Transverse colon (tissue), 4 donors: ENCODE measurements around the gene SORCS3. TPM values are rescaled to one million over a fixed set of nuclear protein-coding genes. Genes with fewer than 3 reads are reported as not detected.

Experiments
- DNase-seq: peaks from one replicate; pipeline ENCODE4 v3.0.0-alpha.2; 2019
- H3K27ac ChIP-seq, 4 donors: fragments of 200-600 bp; sonication (generic); 2 replicates each; pipeline ENCODE4 v1.5.1; 2016 to 2018; ENCODE audit warnings: inconsistent platforms in 4 of 4
- H3K27me3 ChIP-seq: fragments of 200-600 bp; sonication (generic); 2 replicates; pipeline ENCODE4 v1.5.1; 2017; ENCODE audit warnings: inconsistent platforms
- H3K36me3 ChIP-seq, 4 donors: fragments of 200-600 bp; sonication (generic); 2 replicates each; pipeline ENCODE4 v1.5.1; 2017 to 2019; ENCODE audit warnings: inconsistent platforms in 4 of 4
- H3K4me1 ChIP-seq, 4 donors: fragments of 200-600 bp; sonication (generic); 2 replicates each; pipeline ENCODE4 v1.5.1; 2017 to 2020; ENCODE audit warnings: inconsistent platforms in 4 of 4
- H3K4me3 ChIP-seq, 4 donors: fragments of 200-600 bp; sonication (generic); 1 replicate in 1 of 4; 2 replicates in 3 of 4; pipeline versions ENCODE4 v1.5.1 to v1.6.1; 2017 to 2019; ENCODE audit warnings: inconsistent platforms in 4 of 4
- H3K9me3 ChIP-seq, 2 donors: fragments of 200-600 bp; sonication (generic); 2 replicates each; pipeline ENCODE4 v1.5.1; 2017 to 2019; ENCODE audit warnings: inconsistent platforms in 2 of 2
- EP300 ChIP-seq: sonication (generic); formaldehyde crosslinking; IDR thresholded peaks from one replicate; pipeline ENCODE4 v1.6.1; 2017; ENCODE audit warnings: antibody characterized with exemption, low read depth
- POLR2A ChIP-seq: fragments of 450-650 bp; IDR thresholded peaks from one replicate; pipeline ENCODE4 v1.6.1; 2016; ENCODE audit warnings: antibody characterized with exemption, mild to moderate bottlenecking, moderate library complexity
- POLR2AphosphoS5 ChIP-seq, 3 donors: sonication (generic); formaldehyde crosslinking; IDR thresholded peaks; one replicate each; pipeline ENCODE4 v1.6.1; 2016; ENCODE audit warnings: antibody characterized with exemption in 3 of 3
- WGBS, 2 donors: methylation state at CpG; one replicate each; pipeline ENCODE4 v1.1.5; 2018; ENCODE audit warnings: low coverage in 1 of 2; 5-methylcytosine and 5-hydroxymethylcytosine counted together
- in situ Hi-C, 4 donors: fragments of 200-750 bp; cut with MboI; loops; one replicate each; pipeline versions ENCODE4 v1.15.0 to v1.15.1; 2017; ENCODE audit warnings: low sequenced_read_pairs in 3 of 4, low pct_ligation_motif_present in 1 of 4, low pct_unique_long_range_greater_than_20kb in 1 of 4
- intact Hi-C: fragments of 100-400 bp; cut with DNase I; formaldehyde crosslinking; loops from one replicate; pipeline ENCODE4 v1.15.1; 2023; ENCODE audit warnings: low total_unique reads
- total RNA-seq, 4 donors: library from RNA; depleted of rRNA; stranded (reverse); fragments of >200 nt; gene quantifications; one replicate each; pipeline ENCODE4 v1.1.0, GENCODE V29; 2016
- TF ChIP-seq, protein P1 (sequence below), 5 experiments: fragments of 200-600 bp in 3 of 5; fragments of 450-650 bp in 2 of 5; sonication (generic) in 3 of 5; IDR thresholded peaks; 1 replicate in 2 of 5; 2 replicates in 3 of 5; pipeline ENCODE4 v1.5.1; 2016 to 2017; ENCODE audit warnings: antibody characterized with exemption in 5 of 5, inconsistent platforms in 3 of 5, mild to moderate bottlenecking in 2 of 5, moderate library complexity in 1 of 5

The SORCS3 gene
- total RNA-seq, 4 donors from 2014 or later, result 0.14 to 0.32 TPM; not detected in 2

DNA sequence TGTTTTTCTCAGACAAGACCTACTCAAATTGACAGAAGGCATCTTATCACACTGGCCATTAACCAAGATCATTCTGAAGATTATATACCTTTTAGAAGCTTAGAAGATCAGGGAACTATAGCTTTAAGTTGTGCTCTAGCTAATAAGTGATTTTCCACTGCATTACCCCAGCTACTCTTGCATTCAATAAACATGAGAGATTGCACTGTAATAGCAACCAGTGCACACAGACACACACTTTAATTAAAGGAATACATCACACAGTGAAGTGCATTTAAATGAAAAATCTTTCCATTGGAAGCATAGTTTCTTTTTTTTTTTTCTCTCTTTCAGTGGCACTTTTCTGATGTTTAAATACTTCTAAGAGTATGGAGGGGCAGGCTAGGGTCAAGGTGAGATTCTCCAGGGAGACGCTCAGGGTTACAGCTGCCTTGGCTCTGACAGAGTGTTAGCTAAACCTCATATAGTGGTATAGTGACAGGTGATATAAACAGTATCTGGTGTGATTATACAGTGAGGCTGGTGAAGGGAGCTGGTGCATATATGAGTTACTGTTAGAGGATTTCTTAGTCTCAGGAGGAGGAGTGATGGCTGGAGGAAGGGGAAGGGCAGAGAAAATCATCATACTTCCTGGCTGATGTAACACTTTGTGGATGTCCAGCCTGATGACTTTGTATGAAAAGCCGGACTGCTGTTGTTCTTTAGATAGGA is 369.5 kb downstream of the SORCS3 start:
- no peak for DNase-seq
- TF ChIP-seq EP300, result no peak
- no peak for TF ChIP-seq POLR2AphosphoS5 (IDR thresholded peaks at IDR 0.05)
- no peak for TF ChIP-seq POLR2A
- TF ChIP-seq, protein P1, sequence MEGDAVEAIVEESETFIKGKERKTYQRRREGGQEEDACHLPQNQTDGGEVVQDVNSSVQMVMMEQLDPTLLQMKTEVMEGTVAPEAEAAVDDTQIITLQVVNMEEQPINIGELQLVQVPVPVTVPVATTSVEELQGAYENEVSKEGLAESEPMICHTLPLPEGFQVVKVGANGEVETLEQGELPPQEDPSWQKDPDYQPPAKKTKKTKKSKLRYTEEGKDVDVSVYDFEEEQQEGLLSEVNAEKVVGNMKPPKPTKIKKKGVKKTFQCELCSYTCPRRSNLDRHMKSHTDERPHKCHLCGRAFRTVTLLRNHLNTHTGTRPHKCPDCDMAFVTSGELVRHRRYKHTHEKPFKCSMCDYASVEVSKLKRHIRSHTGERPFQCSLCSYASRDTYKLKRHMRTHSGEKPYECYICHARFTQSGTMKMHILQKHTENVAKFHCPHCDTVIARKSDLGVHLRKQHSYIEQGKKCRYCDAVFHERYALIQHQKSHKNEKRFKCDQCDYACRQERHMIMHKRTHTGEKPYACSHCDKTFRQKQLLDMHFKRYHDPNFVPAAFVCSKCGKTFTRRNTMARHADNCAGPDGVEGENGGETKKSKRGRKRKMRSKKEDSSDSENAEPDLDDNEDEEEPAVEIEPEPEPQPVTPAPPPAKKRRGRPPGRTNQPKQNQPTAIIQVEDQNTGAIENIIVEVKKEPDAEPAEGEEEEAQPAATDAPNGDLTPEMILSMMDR (IDR thresholded peaks at IDR 0.05), result no peak
- in situ Hi-C loops, result no loop called here
- Histone ChIP-seq H3K4me1 (no peaks in the 10 kb centered on the region), H3K27ac (no peak overlapping the region), H3K36me3 (no peaks in the 10 kb centered on the region), H3K27me3 (no peaks in the 10 kb centered on the region), H3K9me3 (no peaks in the 10 kb centered on the region), H3K4me3 (no peak overlapping the region)
- 51 to 60% methylated on average over 2 of the region's 2 CpGs for WGBS, 2 donors
- intact Hi-C loops, result no loop called here

GRCh38 chr10:105017116-105017515 is 376.0 kb downstream of the SORCS3 start:
- DNase-seq, result no peak
- H3K9me3 ChIP-seq, result no peaks in the 10 kb centered on the region
- intact Hi-C loops (no loop called here), in situ Hi-C loops (no loop called here)
- no peak overlapping the region for H3K27ac ChIP-seq
- H3K27me3 ChIP-seq, result no peaks in the 10 kb centered on the region
- no peaks in the 10 kb centered on the region for H3K36me3 ChIP-seq
- H3K4me3 ChIP-seq, result no peak overlapping the region
- TF ChIP-seq, protein P1 (IDR thresholded peaks at IDR 0.05), result no peak
- TF ChIP-seq POLR2A (no peak), EP300 (no peak), POLR2AphosphoS5 (IDR thresholded peaks at IDR 0.05) (no peak)
- 39 to 80% methylated on average over 2 of the region's 2 CpGs for WGBS, 2 donors
- H3K4me1 ChIP-seq, result no peaks in the 10 kb centered on the region

GRCh38 chr10:105017691-105018090 is 376.6 kb downstream of the SORCS3 start:
- no peaks in the 10 kb centered on the region for H3K27me3 ChIP-seq
- H3K9me3 ChIP-seq, result no peaks in the 10 kb centered on the region
- no peaks in the 10 kb centered on the region for H3K36me3 ChIP-seq
- in situ Hi-C loops (no loop called here), intact Hi-C loops (no loop called here)
- no peak overlapping the region for H3K27ac ChIP-seq
- no peak for DNase-seq
- TF ChIP-seq POLR2AphosphoS5 (IDR thresholded peaks at IDR 0.05) (no peak), EP300 (no peak), POLR2A (no peak)
- TF ChIP-seq, protein P1 (IDR thresholded peaks at IDR 0.05), result no peak
- no peak overlapping the region for H3K4me3 ChIP-seq
- H3K4me1 ChIP-seq, result no peaks in the 10 kb centered on the region

GRCh38 chr10:105023211-105024111 is 382.4 kb downstream of the SORCS3 start:
- DNase-seq, result no peak
- intact Hi-C loops (no loop called here), in situ Hi-C loops (no loop called here)
- 40 to 43% methylated on average over 3 to 6 of the region's 6 CpGs for WGBS, 2 donors
- Histone ChIP-seq H3K4me3 (no peak overlapping the region), H3K27ac (no peak overlapping the region), H3K27me3 (no peaks in the 10 kb centered on the region), H3K4me1 (no peaks in the 10 kb centered on the region), H3K36me3 (no peaks in the 10 kb centered on the region), H3K9me3 (no peaks in the 10 kb centered on the region)
- TF ChIP-seq POLR2A (no peak), POLR2AphosphoS5 (IDR thresholded peaks at IDR 0.05) (no peak), EP300 (no peak)
- TF ChIP-seq, protein P1 (IDR thresholded peaks at IDR 0.05), result no peak
